SK-MEL-5 (cell line): ENCODE results near the gene CHMP3. TPM values are rescaled to one million over a fixed set of nuclear protein-coding genes. Genes with fewer than 3 reads are reported as not detected.
A peak's percentile ranks its signal among the peaks of the same experiment; 100 is the strongest.
"Not testable (repeated sequence)": the region's sequence is repeated elsewhere in the genome, so short reads cannot be mapped to it uniquely, and the experiment has no call there.

ENCODE experiments used
- DNase-seq: peaks from one replicate; pipeline ENCODE4 v3.0.0-alpha.2; 2016; ENCODE audit warnings: low read depth, low spot score
- in situ Hi-C: cut with HindIII; loops from 2 replicates; pipeline ENCODE4 v1.10.0; 2016; ENCODE audit warnings: low sequenced_read_pairs, high pct_unique_total_duplicates, low pct_unique_long_range_greater_than_20kb
- polyA plus RNA-seq, 2 experiments: library from polyadenylated mRNA; depleted of rRNA; stranded (reverse); fragments of >200 nt; gene quantifications; 2 replicates each; pipeline ENCODE4 v1.2.3, GENCODE V29; 2015
- total RNA-seq: library from RNA; depleted of rRNA; stranded (reverse); fragments of >200 nt; shearing (Covaris generic); gene quantifications from 2 replicates; pipeline ENCODE4 v1.2.3, GENCODE V29; 2014; rRNA removed

CHMP3 gene
- 94.2 and 116 TPM in 2 replicates for total RNA-seq
- 74.7 and 99.3 TPM in 2 replicates for polyA plus RNA-seq (2015; cell fraction: cytosol; rRNA removed)
- 19.0 and 34.7 TPM in 2 replicates for polyA plus RNA-seq (2015; cell fraction: nucleus; rRNA removed)

- in situ Hi-C loops: no loop called here
- DNase-seq: peak; percentile 99
Observed at GRCh38 chr2:86562922-86563649, at the start of gene CHMP3. TSS of gene CHMP3 (minus strand) at chr2:86563443. CDS start at chr2:86563348, 95 bp downstream.

GRCh38 chr2:86610871-86611270 is 47.6 kb upstream of the CHMP3 start:
- DNase-seq: no peak
- in situ Hi-C loops: loop anchor here (10.0 kb wide), 1 partner anchor 136 kb away; no protein-coding TSS in a partner anchor

- DNase-seq: no peak
- in situ Hi-C loops: no loop called here
Observed at GRCh38 chr2:86608832-86609410, 45.7 kb upstream of the CHMP3 start.

GRCh38 chr2:86603905-86604304 is 40.7 kb upstream of the CHMP3 start:
- no peak for DNase-seq
- in situ Hi-C loops: no loop called here

GRCh38 chr2:86598966-86599365 is 35.7 kb upstream of the CHMP3 start:
- DNase-seq: no peak
- in situ Hi-C loops: no loop called here

- DNase-seq: no peak
- in situ Hi-C loops: no loop called here
Observed at GRCh38 chr2:86596118-86596517, 32.9 kb upstream of the CHMP3 start.

GRCh38 chr2:86593266-86593665 is 30.0 kb upstream of the CHMP3 start:
- in situ Hi-C loops: no loop called here
- no peak for DNase-seq

DNA sequence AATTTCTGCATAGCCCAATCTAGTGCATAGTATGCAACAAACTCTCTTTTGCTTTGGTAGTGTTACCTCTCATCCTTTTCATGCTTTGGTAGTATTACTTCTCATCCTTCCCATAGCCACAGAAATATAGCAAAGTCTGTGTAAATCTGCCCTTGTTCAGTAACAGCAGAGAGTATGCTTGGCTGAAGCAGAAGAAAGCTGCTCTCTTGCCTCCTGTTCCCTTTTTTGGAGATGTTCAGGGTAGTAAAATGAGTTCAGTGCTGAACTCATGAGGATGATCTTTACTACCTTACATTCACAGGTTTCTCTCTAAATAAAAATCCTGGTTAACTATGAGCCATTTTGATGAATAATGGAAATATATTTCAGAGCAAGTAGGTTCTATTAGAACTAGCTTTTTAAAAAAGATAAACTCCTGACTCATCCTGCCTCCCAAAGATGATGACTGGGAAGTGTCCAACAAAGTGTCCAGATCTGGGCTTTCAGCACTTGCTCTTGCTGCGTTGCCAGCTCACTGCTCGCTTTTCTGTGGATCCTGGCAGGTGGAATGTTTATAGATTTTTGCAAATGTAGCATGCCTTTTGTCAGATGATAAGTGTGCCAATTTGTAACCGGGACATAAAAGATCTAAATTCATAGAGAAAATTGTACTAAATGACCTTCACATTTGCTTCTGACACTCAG is 29.4 kb upstream of the CHMP3 start:
- no peak for DNase-seq
- in situ Hi-C loops: no loop called here

DNA sequence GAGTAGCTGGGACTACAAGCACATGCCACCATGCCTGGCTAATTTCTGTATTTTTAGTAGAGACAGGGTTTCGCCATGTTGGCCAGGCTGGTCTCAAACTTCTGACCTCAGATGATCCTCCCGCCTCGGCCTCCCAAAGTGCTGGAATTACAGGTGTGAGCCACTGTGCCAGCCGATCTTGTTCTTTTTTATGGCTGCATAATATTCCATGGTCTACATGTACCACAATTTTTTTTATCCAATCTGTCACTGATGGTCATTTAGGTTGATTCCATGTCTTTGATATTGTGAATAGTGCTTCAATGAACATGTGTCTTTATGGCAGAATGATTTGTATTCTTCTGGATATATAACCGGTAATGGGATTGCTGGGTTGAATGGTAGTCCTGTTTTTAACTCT is 26.5 kb upstream of the CHMP3 start:
- in situ Hi-C loops, DNase-seq: not testable (repeated sequence)

DNA sequence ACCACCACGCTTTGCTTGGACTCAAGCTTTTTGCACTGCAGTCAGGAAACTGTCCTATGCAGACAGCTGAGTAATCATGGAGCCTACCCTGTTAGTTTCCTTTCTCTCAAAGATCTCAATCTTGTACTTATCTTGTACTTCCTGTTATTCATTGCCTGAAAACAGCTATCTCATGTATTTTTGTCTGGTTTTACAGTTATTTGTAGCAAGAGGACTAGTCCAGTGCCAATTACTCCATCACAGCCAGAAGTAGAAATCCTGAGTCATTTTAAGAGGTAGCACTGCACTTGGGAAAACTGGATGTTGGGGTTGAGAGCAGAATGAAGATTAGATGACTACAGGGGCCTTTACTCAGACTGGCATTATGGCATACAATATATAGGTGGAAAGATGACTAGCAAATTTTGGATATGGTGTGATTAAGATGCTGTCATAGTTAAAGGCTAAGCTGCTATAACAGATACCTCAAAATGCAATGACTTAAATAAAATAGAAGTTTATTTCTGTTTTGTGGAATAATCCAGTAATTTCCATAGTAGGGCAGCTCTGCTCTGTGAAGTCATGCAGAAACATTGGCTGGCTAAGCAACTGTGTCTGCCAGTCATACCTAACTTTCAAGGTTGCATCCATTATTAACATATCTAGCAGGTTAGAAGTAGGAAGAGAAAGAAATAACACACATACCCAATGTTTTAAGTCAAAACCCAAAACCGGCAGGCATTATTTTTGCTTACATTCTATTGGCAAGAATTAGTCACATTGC is 21.1 kb upstream of the CHMP3 start:
- in situ Hi-C loops: no loop called here
- no peak for DNase-seq

GRCh38 chr2:86580560-86580959 is 17.3 kb upstream of the CHMP3 start:
- in situ Hi-C loops: no loop called here
- DNase-seq: no peak

- in situ Hi-C loops: no loop called here
- no peak for DNase-seq
Observed at GRCh38 chr2:86577817-86578456, 14.7 kb upstream of the CHMP3 start.

- no peak for DNase-seq
- in situ Hi-C loops: no loop called here
Observed at GRCh38 chr2:86570059-86570458, 6.8 kb upstream of the CHMP3 start.

- in situ Hi-C loops: no loop called here
- no peak for DNase-seq
Observed at GRCh38 chr2:86566821-86567190, 3.6 kb upstream of the CHMP3 start.

DNA sequence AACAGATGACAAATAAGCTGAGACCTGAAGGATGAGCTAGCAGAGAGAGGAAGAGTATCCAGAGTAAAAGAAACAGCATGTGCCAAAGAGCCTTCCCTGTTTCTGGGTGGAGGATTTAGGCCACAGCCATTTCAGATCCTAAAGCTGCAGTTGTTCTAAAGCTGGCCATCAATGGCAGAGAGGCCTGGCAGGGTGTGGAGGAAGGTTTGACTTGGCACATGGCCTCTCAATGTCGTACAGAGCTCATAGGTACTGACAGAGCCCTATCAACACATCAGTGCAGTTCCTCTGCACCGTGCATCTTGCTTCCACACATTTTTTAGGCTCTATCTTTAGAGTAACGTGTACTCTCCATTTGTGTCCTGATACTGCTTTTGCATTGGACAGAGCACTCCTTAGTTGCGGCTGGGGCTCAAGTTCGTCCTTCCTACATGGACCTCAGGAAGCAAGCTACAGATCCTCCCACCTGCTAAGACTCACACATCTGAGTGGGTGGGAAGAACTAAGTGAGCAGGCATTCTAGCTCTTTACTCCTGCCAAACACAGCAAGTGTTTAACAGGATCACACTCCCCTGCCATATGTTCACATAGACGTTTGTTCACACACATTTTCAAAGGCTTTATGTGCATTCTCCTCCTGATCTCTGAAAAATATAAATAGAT is 3.0 kb upstream of the CHMP3 start:
- no peak for DNase-seq
- in situ Hi-C loops: no loop called here

GRCh38 chr2:86563650-86564061 is 413 bp upstream of the CHMP3 start:
- in situ Hi-C loops: no loop called here
- DNase-seq: no peak

GRCh38 chr2:86562485-86562921 is 740 bp downstream of the CHMP3 start:
- in situ Hi-C loops: no loop called here
- DNase-seq: no peak
